NOMO-1 treated with dmso at 0.1 percent for 144 hours (cell line): ENCODE data around the gene SKAP1.

Experiments
- DNase-seq: peaks from one replicate; lab custom pipeline; 2025; ENCODE audit not compliant: unreplicated experiment; lab: John Stamatoyannopoulos, UW

The SKAP1 gene

GRCh38 chr17:48180842-48181629 is 249.0 kb downstream of the SKAP1 start:
- no peak for DNase-seq

- DNase-seq: no peak
These were observed 250.7 kb downstream of the SKAP1 start for GRCh38 chr17:48179071-48179945.

DNA sequence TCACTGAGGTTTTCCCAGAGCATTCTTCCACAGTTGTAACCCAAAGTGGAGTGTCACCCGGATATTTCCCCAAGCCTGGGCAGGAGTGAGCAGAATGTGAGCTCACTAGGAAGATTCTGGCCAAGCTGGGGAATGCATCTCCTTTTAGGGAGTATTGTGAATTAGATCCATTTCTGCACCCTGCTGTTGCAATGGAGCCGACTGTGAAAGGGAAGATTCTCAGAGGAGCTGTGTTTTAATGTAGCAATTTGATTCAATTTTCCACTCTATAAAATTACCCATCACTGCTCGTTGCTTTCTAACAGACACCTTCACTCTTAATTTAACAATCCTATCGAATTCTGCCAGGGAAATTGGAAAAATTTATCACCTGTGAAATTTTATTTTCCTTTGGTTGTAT is 251.7 kb downstream of the SKAP1 start:
- no peak for DNase-seq

DNA sequence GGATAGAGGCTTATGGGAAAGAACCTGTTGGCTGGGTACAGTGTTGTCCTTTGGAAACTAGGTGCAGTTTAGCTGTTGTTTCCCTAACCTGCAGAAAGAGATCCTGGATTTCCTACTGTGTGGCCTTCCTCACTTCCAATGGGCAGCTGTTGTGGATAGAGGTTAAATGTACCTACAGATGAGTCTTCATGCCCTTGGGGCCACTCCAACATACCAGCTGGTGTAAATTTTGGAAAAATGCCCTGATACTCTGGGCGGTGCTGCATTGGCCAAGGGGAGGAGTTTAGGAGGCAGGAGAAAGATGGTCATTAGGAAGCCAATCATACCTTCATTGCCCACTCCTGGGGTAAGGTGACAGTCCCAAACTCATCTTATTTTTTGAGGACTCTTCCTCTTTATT is 252.2 kb downstream of the SKAP1 start:
- no peak for DNase-seq

DNA sequence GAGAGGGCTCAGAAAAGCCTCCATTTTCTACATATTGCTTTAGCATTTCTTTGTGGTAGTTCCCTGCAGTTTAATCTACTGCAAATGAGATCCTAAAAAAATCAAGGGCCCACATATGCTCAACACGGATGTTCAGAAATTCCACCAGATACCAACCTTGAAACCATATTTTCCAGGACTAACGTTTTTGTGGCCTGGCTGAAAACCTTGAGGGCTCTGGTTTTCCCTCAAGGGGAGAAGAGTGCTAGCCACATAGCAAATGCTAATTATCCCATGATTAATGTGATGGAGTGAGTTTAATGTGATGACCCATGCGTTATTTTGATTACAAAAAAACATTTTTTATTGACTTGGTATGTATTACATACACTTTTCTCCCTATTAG is 253.6 kb downstream of the SKAP1 start:
- no peak for DNase-seq

- no peak for DNase-seq
These were observed 254.1 kb downstream of the SKAP1 start for GRCh38 chr17:48175692-48176470.

DNA sequence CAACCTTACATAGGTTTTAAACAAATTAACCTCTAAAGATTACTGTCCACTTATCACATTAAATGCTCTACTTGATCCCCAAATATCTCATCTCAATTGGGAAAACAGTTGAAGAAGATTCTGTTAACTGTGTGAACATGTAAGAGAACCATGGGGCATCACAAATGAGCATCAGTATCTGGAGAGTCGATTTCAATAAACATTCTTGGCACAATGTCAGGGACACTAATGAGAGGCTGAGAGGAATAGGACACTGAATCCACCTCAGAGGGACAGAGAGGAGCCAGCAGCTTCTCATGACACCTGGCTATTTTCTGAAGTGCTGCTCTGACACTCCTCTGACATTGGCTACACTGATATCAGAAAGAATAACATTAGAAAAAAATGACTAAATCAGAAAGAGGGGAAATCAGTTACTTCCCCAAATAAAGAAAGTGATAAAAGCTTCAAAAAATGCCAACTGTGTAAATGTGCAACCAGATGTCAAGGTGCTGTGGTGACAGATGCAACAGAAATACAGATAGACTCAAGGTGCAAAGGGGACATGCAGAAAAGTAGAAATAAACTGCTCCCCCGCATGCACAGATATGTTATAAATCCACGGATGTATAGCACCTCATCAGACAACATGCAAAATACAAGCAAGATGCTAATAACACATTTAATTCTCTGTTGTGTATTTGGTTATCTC is 255.0 kb downstream of the SKAP1 start:
- DNase-seq: no peak

DNA sequence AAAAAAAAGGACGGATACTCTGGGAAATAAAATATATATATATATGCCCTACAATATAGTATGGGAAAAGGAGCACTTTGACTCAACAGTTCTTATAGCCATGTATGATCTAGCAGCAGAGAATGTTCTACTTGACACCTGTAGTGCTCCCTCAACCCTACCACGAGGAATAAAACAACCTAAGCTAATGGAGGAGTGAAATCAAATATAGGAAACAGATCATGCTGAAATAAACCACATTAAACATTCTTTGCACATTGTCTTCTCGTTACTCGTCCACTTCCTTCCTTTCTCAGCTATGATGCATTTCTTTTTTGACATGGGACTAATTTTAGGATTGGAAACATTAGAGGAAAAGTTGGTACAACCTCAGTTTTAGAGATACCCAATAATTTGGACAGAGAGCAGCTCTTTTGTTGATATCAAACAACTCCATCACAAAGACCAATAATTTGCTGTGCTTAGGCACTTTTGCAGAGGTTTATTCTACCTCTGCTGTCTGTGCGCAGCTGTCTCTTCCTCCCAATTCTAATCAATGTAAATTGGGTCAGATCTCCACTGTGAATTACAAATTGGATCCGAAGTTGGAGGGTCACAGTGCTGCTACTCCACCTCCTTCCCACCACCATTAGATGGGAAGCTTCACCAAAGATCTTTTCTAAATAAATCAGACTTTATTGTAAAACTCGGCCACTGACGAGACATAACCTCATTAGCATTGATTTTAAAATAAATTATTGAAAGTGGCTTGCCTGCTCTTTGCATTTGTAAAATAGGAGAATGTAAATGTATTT is 256.6 kb downstream of the SKAP1 start:
- DNase-seq: no peak

DNA sequence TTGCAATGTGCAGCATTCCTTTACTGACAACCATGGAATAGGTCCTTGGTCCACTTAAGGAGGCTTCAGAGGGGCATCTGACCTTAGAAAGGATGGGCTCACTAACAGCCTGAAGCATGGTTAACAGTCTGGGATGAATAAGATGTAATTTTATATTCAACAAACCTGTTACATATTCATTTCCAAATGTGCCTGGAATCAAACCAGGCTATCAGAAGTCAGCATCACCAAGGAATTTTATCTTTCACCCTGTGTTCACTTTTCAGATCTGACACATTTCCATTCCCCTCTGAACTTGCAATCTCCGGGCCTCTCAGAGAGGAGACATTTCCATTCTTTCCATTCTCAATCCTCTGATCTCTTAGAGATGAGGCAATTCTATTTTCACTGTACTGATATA is 260.1 kb downstream of the SKAP1 start:
- no peak for DNase-seq

DNA sequence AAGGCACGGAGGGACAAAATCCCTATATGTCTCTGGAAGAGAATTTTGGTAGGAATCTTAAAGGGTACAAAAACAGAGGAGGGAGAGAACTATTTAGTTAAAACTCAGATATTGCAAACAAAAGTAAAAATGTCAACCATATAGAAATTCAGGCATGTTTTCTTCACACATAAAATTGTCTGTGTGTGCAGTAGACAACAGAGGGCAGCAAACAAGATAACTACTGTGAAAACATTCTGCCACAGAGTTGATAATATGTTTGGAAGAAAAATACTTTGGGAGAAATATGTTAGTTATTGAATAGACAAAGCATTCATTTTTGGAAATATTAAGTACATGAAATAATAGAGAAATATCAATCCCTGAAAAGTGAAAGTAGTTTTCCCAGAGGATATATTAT is 266.2 kb downstream of the SKAP1 start:
- DNase-seq: no peak

DNA sequence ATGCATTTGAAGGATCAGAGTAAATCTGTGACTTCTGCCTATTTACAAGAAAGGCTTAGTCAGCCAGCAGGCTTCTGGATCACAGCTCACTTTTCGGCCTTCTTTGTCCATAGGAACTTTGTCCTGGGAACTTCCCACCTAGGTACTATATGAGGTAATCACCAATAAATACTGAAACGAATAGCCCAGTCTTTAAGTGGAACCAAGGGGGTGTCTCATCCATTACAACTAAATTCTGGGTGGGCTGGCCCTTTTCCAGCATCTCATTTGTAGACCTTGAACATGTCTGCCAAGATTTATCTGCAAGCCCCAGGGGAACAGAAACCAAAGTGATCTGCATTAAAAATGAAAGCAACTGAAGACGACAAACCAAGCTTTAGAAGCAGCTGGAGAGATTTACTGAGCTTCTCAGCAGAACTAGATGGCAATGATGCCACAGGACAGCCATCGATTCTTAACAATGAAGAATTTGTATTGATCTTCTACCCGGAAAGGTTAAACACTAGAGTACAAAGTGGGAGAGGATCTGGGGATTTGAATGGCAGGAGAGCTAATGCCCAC is 267.0 kb downstream of the SKAP1 start:
- DNase-seq: no peak

DNA sequence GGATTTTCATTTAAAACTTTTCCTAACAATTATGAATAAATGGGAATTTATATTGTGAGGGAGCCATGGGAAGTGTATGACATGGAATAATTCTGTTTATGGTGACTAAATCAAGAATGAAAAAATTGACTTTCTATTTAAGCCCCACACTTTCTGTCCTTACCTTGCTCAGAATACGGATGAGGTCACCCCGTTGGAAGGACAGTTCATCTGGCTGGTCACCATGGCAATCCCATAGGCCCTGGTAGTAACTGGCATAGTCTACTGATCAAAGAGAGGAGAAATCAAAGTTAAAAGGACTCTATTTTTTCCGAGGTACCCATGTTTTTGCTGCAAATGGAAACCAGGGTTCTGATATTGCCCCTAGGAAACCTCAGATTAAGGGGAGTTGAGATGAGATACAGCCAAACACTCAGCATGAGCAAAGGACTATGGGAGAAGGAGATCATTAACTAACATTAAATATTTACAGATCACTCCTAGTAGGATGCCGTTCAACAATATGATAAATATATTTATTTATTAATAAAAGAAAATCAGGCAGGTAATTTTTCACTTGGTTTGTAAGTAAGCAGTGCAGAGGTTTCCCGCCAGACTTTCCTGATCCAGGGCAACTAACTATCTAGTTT is 267.6 kb downstream of the SKAP1 start:
- no peak for DNase-seq

GRCh38 chr17:48161127-48161905 is 268.7 kb downstream of the SKAP1 start:
- no peak for DNase-seq

DNA sequence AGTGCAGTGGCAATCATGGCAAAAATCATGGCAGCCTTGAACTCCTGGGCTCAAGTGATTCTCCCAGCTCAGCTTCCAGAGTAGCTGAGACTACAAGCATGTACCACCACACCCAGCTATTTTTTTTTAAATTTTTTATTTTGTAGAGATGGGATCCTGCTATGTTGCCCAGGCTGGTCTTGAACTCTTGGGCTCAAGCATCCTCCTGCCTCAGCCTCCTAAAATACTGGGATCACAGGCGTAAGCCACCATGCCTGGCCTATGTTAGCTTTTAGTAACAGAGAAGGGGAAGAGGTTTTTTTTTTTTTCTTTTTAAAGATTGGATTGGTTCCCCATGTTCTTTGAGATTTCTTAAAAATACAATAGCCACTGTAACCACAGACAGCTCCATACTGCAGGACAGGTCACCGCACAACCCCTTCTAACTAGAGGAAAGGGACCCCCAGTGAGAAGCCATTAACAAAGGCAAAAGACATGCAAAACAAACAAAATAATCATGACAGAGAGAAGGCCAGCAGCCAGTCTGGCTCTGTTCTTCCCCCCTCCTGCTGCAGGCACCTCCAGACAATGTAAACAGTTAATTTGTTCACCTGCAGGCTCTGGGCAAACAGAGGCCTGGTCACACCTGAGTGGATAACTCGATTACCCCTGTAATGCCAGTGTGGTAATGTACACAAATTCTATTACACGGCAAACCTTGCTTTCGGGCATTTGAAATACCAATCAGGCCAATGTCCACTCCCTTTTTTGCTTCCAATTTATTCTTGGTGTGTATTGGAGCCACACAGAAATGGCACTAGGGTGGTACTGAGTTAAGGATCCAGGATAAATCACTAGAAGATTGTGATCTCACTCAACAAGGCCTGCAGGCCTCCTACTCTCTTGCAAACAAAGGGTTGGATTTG is 269.6 kb downstream of the SKAP1 start:
- no peak for DNase-seq

GRCh38 chr17:48159232-48159631 is 270.8 kb downstream of the SKAP1 start:
- DNase-seq: no peak

DNA sequence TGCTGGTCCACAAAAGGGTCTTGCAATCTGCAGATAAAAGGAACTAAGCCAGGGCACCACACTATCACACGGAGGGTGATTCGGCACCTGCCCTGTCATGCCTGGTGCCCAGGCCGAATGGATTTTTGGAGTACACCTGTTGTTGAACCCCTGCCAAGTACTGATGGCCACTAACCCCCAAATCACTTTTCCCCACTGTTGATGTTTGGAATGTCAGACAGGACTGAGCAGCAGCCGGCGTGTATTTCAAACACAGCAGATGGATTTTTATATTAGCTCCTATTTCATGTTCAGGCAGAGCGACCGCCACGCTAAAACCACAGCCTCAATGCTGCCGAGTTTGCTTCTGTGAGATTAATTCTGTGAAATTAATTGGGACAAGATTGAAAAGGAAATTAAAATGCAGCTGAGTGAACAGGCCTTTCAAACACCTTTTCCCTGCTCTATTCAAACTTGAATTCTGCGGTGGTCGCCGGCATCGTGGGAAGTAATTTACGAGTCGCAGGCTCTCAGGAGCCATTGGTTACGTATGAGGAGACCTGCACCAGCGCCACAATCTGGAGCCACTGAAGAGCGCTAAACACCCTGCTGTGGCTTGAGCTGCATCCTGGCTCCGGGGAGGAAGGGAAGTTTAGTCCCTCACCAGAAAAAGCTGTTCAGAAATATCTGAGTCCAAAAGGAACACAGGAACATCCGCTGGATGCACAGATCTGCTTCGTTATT is 274.0 kb downstream of the SKAP1 start:
- no peak for DNase-seq
